Renal cortical epithelial cell (primary cell): ENCODE results near the gene SIGLEC1. TPM values are rescaled to one million over a fixed set of nuclear protein-coding genes. Genes with fewer than 3 reads are reported as not detected.

Experiments used
- DNase-seq: peaks from one replicate; pipeline ENCODE4 v3.0.0-alpha.2; 2011; ENCODE audit warnings: low read depth
- total RNA-seq: library from RNA; depleted of rRNA; stranded (reverse); fragments of >200 nt; gene quantifications from 2 replicates; pipeline ENCODE4 v1.2.3, GENCODE V29; 2014

The SIGLEC1 gene
- total RNA-seq, 1 donor from 2014 or later = not detected

DNA sequence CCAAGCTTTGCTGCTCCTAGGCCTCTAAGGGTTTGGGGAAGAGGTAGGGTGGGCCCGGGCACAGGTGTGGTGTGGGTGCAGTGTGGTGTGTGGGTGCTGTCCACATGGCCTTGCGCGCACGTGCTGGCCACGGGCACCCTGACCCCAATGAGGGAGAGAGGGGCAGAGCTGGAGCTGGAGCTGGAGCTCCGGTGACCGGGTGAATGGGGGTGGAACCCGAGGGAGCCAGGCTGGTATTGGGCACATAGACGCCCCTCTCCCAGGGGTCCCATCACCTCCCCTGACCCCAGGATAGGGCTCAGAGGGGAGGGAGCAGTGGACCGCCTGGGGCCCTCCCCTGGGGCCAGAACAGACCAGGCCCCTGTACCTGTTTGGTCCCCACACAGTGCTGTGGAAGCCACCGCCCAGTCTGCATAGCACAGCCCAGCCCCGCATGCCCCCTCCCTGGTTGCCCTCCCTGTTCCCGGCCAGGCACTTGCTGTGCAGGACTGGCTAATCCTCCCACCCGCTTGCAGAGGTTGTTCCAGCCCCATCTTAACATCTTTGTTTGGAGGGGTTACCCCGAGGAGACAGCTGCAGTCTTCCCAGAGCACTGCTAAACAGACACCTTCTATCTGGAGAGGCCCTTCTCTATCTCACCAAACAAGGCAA, 31.6 kb downstream of the SIGLEC1 start:
- DNase-seq = no peak

DNA sequence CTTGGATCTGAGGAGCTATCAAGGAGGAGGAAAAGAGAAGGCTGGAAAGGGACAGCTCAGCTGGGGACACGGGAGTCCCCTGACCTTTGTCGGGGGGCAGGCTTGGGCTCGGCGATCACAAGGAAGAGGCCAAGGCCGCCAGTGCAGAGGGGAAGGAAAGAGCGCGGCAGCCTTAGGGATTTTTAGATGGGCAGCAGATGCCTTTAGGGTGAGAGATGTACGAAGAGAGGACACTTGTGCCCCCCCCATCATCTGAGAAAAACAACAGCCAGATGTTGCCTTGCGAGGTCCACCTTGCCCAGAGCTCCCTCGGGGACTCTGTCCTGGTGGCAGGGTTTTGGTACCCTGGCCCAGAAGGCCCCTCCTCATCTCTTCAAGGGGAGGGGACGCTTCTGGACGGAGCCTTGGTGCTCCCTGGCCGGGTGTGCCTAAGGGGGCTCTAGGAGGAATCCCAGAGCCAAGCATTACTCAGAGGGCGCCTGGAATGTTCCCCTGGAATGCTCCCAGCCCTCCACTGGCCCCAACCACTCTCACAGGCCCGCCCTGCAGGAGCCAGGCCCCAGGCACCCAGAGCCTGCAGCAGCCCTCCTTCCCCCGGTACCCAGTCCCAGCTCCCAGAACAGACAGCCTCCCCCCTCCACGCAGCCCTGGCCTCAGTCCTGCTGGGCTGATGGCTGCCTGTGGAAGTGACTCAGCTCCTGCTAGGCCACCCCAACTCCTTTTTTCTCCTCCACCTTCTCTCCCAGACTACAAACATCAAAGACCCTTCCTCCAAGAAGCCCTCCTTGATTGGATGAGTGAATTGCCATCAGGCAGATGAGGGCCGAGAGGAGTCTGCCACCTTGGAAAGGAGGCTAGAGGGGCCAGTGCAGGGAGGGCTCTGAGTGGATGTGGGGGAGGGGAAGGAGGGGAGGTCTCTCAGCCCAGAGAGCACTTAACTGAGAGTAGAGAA, 32.4 kb downstream of the SIGLEC1 start:
- no peak for DNase-seq

DNA sequence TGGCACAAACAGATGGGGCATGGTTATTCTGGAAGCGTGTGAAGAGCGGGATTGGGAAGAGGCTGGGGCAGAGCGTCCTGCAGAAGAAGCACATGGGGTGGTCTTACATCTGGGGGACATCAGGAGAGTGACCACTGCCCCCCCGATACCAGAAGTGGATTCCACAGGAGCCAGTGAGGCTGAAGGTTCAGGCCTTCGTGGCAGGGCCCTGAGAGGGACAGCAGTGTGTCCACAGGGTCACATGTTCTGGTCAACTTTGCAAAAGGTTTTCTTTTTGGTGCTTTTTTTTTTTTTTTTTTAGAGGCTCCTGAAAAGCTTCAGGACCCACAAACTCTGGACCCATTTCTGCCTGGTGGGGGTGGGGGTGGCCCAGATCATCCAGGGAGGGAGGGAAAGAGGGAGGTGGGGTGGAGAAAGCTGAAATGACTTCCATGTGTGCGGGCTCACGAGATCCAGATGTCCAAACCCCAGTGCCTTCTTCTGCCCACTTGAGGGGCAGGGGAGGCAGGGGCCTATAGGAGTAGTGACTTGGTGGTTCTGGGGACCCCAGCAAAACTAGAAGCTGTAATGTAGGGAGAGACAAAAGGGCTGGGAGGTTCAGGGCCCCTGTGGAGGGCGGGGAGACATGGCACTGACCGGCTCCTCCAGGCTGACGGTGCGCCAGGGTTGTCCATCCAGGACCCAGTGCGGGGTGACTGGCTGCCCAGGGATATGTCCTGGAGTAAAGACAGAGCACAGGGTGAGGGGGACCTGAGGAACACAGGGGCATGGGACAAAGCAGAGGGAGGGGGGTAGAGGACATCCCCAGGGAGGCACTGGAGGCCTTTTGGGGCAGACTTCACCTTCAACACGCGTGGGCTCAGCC, 33.3 kb downstream of the SIGLEC1 start:
- no peak for DNase-seq

DNA sequence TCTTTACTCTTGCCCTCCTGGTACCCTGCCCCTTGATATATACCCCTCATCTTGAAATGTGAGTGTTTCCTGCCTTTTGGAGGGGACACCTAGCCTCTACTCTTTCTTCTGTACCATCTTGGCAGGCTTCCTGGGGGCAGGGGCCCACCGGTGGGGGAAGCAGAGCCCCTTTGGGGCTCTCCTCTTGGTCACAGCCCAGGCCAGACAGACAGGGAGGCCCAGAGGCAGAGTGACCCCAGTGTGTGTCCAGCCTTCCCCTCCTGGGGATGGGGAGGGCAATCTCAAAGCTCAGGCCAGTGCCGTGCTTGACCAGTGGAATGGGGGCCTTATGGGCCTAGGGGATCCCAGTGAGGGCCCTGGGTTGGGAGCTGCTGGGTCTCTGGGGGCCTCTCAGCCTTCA, 34.2 kb downstream of the SIGLEC1 start:
- DNase-seq = no peak

DNA sequence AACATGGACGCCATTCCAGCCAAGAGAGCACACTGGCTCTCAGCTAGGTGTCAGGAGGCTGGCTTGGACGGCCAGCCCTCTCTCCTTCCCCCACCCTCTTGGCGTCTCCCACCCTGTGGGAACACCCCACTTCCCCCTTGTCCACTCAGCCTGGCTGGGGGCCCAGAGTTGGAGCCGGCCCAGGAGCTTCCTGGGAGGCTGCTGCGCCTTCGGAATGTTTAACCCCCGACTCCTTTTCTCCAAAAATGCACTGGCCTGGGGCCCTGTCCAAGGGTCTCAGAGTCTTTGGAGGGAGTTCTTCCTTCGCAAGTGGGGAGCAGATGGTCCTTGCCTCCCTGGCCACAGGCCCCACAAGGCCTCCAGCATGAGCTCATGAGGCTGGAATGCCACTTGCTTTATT, 34.7 kb downstream of the SIGLEC1 start:
- DNase-seq = no peak

DNA sequence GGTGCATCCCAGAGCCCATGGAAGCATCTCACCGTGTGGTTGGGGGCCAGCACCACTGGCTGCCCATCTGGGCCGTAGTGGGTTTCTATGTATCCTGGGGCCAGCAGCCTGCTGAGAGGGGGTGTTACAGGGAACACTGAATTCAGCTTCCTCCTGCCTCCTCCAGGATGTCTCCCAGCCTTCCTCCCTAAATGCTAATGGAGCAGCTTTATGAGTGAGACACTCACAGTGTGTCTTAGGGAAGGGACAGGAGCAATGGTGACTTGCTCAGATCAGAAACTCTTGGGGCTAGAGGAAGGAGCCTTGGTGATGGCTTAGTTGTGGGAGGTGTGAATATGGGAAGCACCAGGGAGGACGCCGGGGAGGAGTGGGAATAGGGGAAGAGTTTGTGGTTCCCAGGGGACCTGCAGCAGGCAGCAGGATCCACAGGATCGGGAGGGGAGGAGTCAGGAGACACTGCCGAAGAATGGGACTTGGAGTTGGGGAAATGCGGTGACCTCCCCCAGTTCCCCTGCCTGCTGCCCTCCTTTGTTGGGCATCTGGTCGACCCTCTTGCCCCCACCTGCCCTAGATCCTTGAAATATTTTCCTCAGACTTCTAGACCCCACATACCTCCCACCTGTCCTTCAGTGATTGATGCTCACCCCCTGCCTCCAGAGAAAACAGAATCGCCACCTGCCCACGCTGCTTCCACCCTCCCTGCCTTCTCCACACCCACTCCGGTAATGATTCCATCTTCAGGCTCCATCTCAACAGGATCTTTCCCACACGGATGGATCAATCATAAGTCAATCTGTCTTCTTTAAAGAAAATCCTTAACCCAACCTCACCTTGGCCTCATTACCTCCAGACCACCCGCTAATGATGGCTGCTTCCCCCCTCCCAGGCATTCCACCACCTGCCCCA, 37.2 kb downstream of the SIGLEC1 start:
- no peak for DNase-seq

DNA sequence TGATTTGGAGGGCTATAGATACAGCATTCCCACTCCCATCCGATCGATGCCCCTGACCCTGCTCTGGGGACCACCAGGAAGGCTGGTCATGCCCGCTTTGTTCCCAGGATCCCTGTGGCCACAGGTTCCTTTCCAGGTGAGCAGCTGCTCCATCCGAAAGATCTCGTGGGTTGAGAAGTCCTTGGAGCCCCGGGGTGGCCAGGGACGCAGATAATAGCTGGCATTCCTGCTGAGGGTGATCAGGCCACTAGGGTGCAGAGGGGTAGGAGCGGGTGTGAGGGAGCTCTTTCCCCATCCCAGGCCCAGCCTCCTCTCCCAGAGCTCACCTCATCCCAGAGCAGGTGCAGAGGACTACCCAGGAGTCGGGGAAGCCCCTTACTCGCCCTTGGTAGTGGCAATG, 38.0 kb downstream of the SIGLEC1 start:
- no peak for DNase-seq

DNA sequence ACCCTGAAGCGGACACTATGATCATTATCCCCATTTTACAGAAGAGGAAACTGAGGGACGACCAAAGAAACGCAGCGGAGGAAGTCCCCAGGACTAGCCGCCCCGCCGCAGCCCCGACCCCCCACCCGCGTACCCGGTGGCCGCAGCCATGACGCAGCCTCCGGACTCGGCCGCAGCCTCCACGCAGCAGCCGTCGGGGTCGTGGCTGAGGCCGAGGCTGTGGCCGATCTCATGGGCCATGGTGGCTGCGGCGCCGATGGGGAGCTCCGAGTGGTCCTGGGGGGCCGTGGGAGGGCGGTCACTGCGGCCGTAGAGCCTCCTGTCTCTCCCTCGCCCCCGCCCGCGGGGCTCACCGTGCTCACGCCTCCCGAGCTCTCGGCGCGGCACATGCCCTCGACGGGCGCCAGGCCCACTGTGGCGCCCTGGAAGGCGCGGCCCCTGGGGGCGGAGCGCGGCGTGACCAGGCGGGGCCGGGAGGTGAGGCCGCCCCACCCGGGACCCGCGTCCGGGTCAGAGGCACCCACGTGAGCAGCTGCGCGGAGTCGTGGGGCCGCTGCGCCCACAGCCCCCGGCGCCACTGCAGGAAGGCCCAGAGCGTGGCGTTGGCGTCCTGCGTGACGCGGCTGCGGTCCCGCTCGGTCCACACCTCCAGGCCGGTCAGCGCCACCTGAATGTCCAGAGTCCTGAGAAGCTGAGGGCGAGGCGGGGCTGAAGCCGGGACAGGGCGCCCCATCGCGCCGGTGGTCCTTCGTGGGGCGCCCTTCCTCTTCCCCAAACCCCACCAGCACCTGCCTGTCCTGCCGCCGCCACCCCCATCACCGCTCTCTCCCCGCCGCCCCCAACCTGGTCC, 39.0 kb downstream of the SIGLEC1 start:
- no peak for DNase-seq

DNA sequence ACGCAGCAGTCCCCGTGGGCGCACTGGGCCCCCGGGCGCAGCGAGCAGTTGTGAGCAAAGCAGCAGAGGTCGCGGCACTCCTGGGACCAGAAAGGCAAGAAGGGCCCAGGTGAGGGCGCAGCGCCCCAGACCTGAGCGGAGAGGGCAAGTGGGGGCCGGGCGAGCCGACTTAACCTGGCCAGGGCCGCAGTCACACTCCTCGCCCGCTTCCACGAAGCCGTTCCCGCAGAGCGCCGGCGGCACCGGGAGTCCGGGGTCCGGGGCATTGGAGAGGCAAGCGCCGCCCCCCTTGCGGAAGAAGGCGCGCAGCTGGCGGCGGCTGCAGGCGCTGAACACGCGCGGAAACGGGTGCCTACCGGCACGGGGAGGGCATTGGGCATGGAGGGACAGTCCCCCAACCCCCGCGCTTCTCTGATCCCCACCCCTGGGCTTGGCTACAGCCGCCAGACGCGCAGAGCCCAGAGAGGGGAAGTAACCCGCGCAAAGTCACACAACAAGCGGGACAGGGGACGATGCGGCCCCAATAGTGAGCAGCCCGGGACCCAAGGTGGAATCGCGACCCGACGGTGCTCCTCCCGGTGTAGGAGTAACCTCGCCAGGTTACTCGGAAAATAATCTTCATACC, 39.7 kb downstream of the SIGLEC1 start:
- DNase-seq = no peak

DNA sequence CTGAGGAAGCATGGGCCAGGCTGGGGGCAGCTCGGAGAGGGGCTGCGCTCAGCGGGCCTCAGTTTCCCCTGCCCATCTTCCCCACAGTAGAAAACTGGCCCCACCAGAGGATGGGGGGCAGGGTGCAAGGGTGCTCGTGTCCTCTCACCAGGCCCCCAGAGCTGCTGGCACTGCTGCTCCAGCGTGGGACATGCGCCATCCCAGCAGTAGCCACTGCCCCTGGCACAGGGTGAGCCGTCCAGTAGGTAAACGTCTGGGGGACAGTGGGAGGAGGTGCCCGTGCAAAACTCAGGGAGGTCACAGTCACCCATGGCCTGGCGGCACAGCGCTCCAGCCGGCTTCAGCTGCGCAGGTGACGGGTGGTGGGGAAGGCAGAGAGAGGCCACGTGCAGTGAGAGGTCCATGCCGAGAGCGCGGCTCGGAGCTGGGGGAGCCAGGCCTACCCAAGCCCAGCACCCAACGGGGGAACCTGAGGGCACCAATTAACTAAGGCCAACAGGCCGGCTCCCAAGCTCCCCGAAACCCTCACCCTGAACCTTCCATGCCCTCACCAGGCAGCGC, 40.3 kb downstream of the SIGLEC1 start:
- no peak for DNase-seq

DNA sequence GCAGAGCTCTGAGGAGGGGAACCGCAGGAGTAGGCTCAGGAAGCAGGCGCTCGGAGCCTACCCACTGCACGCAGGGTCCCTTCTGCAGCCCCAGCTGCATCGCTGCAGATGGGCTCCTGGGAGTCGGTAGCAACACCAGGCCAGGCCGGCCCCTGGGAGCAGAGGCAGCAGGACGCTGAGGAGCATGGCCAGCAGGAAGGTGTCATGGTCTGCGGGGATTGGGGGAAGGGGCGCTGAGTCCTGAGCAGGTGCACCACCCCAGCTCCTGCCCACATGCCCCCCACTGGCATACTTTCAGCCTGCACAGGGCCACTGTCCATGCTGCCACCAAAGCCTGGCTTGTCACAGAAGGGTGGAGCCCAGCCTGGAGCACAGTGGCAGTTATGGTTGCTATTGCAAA, 41.5 kb downstream of the SIGLEC1 start:
- no peak for DNase-seq

DNA sequence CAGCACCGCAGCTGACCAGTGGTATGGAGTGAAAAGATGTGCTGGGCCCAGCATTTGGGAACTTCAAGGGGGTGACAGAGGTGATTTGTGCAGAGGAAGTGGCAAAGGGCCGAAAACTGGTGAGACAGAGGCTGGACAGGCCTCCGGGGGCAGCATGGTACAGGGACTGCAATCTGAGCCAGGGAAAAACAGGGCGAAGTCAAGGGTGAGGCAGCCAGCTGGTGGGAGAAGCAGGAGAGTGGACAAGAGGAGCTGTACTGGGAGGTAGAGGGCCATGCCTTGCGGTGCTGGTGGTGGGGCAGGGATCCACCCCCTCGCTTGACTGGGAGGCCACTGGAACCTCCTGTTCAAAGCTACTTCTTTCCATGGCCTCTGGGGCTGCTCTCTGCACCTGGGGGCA, 41.9 kb downstream of the SIGLEC1 start:
- no peak for DNase-seq

DNA sequence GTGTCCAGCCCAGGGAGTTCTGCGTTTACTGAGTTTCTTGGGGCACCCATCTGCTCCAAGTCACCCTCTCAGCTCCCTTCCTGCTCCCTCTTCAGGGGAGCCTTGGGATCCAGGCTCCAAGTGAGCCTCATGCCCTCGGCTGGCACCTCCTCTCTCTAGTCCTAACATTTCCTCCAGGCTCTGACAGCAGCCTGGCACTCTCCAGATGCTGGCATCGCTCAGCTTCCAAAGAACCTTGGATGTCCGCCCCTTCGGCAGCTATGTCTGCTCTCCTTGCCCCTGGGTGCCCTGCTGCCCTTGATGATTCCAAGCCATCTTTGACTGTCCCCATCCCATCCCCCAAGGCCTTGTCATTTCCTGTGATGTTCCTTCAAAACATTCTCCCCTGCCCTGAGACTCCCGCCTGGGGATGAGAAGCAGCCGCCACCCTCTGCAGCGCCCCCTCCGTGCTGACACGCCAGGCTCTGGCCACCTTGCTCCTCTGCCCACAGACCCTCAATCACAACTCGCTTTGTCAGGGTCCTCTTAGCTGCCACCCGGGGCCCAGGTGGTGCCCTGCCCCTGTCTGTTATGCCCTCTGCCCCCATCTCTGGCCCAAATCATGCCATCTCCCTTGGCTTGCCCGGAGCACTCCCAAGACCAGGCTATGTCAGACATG, 42.6 kb downstream of the SIGLEC1 start:
- DNase-seq = no peak

DNA sequence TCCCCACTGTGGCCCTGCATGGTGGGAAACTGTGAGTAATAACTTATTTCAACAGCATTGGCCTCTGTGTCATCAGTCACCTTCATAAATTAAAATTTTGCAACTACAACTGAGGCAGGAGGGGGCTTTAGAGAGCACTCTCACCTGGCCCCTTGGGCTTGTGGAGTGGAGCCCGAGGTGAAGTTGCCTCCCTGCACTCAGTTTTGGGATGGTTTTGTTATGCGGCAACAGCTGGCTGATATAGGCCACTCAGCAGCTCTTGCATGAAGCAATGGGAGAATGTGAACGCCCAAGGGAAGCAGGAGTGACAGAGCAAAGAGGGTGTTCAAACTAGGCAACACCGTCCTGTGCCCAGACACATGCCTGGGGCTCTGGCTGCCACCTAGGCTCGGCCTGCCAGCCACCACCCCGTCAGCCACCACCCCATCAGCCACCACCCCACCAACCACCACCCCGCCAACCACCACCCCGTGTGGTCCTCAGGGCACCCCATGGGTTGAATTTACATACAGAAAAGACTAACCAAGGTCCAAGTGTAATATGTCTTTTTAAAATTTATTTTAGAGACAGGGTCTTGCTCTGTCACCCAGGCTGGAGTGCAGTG, 44.9 kb downstream of the SIGLEC1 start:
- DNase-seq = no peak

DNA sequence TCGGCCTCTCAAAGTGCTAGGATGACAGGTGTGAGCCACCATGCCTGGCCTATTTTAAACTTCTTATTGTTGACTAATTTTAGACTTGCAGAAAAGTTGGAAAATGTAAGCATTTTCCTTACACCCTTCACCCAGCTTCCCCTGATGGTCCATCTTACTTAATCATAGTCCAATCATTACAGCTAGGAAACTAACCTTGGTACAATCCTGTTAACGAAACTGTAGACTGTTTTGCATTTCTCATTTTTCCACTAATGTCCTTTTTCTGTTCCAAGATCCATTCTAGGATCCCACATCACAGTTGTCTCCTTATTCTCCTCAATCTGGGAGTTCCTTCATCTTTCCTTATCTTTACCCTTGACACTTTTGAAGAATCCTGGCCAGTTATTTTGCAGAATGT, 48.5 kb downstream of the SIGLEC1 start:
- DNase-seq = no peak

DNA sequence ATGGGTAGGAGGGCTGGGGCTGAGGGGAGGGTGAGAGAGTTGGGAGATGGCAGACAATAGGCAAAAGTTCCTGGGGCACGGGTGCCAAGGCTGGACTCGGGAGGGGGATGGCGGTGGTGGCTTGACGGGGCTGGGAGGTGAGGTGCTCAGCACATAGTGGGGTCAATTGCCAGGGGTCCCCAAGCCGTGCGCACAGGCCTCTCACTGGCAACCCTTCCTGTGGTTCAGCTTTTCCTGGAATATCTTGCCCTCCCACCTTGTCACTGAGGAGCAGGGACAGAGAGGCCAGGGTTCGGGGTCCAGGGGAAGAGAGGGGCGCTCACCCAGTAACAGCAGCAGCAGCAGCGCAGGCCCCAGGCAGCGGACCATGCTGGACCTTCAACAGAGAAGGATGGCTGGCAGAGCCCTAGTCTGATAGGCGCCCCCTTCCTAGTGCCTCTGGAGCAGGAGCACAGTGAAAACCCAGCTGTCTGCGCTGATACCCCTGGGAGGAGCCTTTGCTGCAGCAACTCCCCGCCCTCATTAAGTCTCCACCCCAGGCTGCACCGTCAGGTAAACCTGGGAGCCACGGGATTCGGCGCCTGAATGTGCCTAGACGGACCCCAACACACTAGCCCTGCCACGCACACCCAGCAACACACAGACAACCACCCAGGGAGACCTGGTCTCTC, 49.2 kb downstream of the SIGLEC1 start, which contains the start of gene GFRA4:
Gene GFRA4, minus strand, starts transcription at position 369 of the 671 bp plus-strand sequence. Its CDS starts 0 bp downstream, at position 369.
- DNase-seq = no peak
